GM06990 (cell line): ENCODE measurements around the gene FRMD4A.

Source experiments
- DNase-seq: peaks from one replicate; pipeline ENCODE4 v3.0.0-alpha.2; 2011; ENCODE audit not compliant: insufficient read length; ENCODE audit errors: extremely low read depth
- H3K27me3 ChIP-seq: replicated peaks from 2 replicates; pipeline ENCODE4 v1.6.0; 2011; ENCODE audit warnings: low read length; ENCODE audit not compliant: control insufficient read depth, insufficient read depth
- H3K36me3 ChIP-seq: 2 replicates; pipeline ENCODE4 v1.5.1; 2011; ENCODE audit warnings: low read length; ENCODE audit not compliant: control insufficient read depth, insufficient read depth
- H3K4me3 ChIP-seq: replicated peaks from 2 replicates; pipeline ENCODE4 v1.5.1; 2011; ENCODE audit warnings: low read depth, mild to moderate bottlenecking, control low read depth, low read length
- TF ChIP-seq, protein P1 (sequence below): IDR thresholded peaks from 2 replicates; pipeline ENCODE4 v1.5.1; 2011; ENCODE audit warnings: low read length, control low read depth, mild to moderate bottlenecking, inconsistent platforms; ENCODE audit not compliant: insufficient read depth, poor library complexity, severe bottlenecking

FRMD4A gene

DNA sequence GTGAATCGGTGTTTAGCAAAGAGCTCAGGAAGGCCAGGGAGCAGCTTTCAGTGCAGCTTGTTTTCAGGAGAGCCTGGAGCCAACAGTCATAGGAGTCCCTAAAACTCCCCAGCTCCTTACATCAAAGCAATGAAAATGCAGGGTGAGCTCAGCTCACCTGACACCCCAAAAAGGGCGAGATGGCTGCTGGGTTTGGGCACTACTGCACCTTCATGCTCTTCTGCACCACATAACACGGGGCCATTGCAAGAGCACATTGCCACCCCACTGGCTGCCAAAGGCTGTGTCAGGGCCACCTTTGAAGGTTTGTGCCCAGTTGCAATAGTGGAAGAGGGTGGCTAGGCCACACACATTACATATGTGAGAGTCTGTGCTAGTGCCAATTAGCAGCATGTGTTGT is 25.0 kb upstream of the FRMD4A start:
- TF ChIP-seq, protein P1, sequence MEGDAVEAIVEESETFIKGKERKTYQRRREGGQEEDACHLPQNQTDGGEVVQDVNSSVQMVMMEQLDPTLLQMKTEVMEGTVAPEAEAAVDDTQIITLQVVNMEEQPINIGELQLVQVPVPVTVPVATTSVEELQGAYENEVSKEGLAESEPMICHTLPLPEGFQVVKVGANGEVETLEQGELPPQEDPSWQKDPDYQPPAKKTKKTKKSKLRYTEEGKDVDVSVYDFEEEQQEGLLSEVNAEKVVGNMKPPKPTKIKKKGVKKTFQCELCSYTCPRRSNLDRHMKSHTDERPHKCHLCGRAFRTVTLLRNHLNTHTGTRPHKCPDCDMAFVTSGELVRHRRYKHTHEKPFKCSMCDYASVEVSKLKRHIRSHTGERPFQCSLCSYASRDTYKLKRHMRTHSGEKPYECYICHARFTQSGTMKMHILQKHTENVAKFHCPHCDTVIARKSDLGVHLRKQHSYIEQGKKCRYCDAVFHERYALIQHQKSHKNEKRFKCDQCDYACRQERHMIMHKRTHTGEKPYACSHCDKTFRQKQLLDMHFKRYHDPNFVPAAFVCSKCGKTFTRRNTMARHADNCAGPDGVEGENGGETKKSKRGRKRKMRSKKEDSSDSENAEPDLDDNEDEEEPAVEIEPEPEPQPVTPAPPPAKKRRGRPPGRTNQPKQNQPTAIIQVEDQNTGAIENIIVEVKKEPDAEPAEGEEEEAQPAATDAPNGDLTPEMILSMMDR: no peak
- DNase-seq: no peak

DNA sequence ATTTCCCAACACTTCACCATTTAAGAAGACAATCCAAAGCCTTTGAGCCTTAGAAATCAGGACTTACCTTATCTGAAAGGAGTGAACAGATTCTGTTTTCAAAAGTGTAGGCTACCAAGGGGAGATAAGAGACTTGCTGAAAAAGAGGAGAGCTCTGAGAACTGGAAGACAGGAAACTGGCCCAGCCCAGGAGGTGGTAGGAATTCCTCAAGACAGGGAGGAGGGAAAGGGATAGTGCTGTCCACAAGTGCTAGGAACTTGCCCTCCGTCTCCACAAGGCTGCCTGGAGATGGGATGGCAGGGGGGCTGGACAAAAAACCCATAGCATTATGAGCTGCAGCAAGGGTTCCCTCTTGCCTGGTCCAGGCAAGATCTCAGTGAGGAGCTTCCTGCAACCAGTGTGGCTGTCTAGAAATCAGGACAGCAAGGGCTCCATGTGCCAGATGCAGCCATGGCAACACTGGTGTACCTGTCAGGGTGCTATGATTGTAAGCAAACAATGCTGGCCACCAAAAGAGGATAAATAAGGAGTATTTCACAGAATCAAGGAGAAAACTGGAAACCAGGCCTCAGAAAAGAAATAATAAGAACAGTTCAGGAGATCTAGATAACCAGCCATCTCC is 22.7 kb upstream of the FRMD4A start:
- DNase-seq: no peak
- Histone ChIP-seq H3K27me3 (peaks cover 4% of the 10 kb centered on the region), H3K36me3 (no peaks in the 10 kb centered on the region), H3K4me3 (no peak overlapping the region)
- TF ChIP-seq, protein P1: no peak

More for the DNA sequence above, 25.0 kb upstream of the FRMD4A start:
- Histone ChIP-seq H3K36me3 (no peaks in the 10 kb centered on the region), H3K4me3 (no peak overlapping the region), H3K27me3 (peaks cover 4% of the 10 kb centered on the region)

GRCh38 chr10:14350006-14350405 is 19.3 kb upstream of the FRMD4A start:
- Histone ChIP-seq H3K4me3 (no peak overlapping the region), H3K36me3 (no peaks in the 10 kb centered on the region), H3K27me3 (peaks cover 3% of the 10 kb centered on the region; the same call in 1 of the 2 replicates)
- TF ChIP-seq, protein P1: no peak
- DNase-seq: no peak

DNA sequence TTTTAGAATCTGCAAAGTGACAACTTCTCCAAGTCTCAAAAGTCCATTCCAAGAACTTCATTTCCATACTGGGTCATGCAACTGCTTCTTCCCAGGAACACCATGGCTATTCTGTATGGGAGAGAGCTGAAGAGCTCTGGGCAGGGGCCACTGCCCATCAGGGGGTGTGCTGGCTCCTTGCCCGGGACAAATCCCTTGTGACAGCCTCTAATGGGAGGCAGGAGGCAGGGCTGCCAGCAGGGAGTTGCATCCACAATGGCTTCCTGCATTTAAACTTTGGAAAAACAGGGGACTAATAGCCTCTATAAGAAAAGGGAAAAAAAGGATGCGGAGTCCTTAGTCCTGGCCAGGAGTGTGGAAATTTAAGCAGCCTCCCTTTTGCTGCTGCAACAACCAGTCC is 18.4 kb upstream of the FRMD4A start:
- H3K4me3 ChIP-seq: no peak overlapping the region
- TF ChIP-seq, protein P1: no peak
- no peak for DNase-seq
- H3K36me3 ChIP-seq: no peaks in the 10 kb centered on the region
- peaks cover 3% of the 10 kb centered on the region; the same call in 1 of the 2 replicates for H3K27me3 ChIP-seq

DNA sequence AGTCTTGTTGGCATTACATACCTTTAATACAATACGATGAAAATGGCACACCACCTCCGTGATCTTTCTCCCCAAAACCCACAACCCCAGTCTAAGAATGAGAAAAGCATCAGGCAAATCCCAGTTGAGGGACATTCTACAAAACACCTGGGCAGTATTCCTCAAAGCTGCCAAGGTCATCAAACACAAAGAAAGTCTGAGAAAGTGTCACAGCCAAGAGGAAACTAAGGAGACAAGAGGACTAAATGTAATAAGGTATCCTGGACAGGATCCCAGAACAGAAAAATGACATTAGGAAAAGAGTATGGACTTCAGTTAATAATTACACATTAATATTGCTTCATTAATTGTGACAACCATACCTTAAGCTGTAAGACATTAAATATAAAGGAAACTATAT is 14.5 kb upstream of the FRMD4A start:
- Histone ChIP-seq H3K36me3 (no peaks in the 10 kb centered on the region), H3K4me3 (no peak overlapping the region), H3K27me3 (peaks cover 1% of the 10 kb centered on the region; the same call in 1 of the 2 replicates)
- no peak for DNase-seq
- TF ChIP-seq, protein P1: no peak

DNA sequence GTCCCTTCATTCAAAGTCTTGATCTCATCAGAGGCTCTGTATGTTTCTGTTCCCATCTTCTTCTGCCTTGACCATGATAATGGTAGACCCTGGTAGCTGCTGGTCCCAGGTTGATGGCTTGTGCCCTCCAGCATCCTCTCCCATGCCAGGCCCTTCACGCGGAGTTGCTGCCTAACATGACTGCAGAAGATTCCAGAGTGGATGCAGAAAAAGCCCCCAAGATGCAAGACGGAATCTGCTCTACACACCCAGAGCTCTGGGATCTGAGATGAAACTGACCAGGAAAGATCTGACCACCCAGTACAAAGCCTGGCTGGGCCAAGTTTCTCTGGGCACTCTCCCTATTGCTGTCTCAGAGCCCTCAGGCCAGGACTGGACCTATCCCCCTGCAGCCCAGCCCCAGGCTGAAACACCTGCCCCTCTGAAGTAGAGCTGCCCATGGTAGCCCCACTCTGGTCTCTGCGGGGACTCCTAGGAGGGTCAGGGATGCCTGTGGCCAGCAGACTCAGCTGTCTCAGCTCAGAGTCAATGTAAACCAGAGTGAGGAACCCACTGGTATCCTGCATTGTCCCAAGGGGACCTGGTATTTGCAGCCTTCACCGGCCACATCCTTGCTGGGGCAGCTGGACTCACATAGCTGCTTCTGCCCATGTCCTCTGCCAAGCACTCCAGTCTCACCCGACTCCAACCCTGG is 9.5 kb upstream of the FRMD4A start:
- TF ChIP-seq, protein P1: no peak
- H3K27me3 ChIP-seq: no peaks in the 10 kb centered on the region
- no peak for DNase-seq
- H3K4me3 ChIP-seq: no peak overlapping the region
- H3K36me3 ChIP-seq: no peaks in the 10 kb centered on the region
